GM12878 (cell line): ENCODE data around the gene SPOCD1. TPM values are rescaled to one million over a fixed set of nuclear protein-coding genes. Genes with fewer than 3 reads are reported as not detected.

Experiments
- ASH2L ChIP-seq: fragments of 300-600, 200-600 bp; sonication (generic); IDR thresholded peaks from 2 replicates; pipeline ENCODE4 v1.6.1; 2017; ENCODE audit warnings: low read depth, mild to moderate bottlenecking, borderline replicate concordance
- ATF7 ChIP-seq: fragments of 450-650 bp; IDR thresholded peaks from 2 replicates; pipeline ENCODE4 v1.6.1; 2016; ENCODE audit warnings: low read depth, mild to moderate bottlenecking
- CBFB ChIP-seq: IDR thresholded peaks from 2 replicates; pipeline ENCODE4 v1.6.1; 2016; ENCODE audit warnings: antibody characterized with exemption, low read depth
- CHD1 ChIP-seq: IDR thresholded peaks from 2 replicates; pipeline ENCODE4 v1.6.1; 2012; ENCODE audit warnings: low read depth, low read length, improper control_type of control experiment
- CHD4 ChIP-seq: fragments of 200-600 bp; sonication (generic); IDR thresholded peaks from 2 replicates; pipeline ENCODE4 v1.6.1; 2016; ENCODE audit warnings: mild to moderate bottlenecking
- E2F4 ChIP-seq: IDR thresholded peaks from 2 replicates; pipeline ENCODE4 v1.6.1; 2012; ENCODE audit warnings: low read depth, low read length, improper control_type of control experiment
- EED ChIP-seq: sonication (generic); IDR thresholded peaks from 2 replicates; pipeline ENCODE4 v1.6.1; 2016; ENCODE audit warnings: antibody characterized with exemption, low read depth
- ESRRA ChIP-seq: IDR thresholded peaks from 2 replicates; pipeline ENCODE4 v1.6.1; 2012; ENCODE audit warnings: mild to moderate bottlenecking, low read length, improper control_type of control experiment
- KDM1A ChIP-seq: fragments of 200-600 bp; sonication (generic); IDR thresholded peaks from 2 replicates; pipeline ENCODE4 v1.6.1; 2016; ENCODE audit warnings: borderline replicate concordance
- LARP7 ChIP-seq: fragments of 450-650 bp; IDR thresholded peaks from 2 replicates; pipeline ENCODE4 v1.6.1; 2017; ENCODE audit warnings: mild to moderate bottlenecking
- MYC ChIP-seq: IDR thresholded peaks from 2 replicates; pipeline ENCODE4 v1.6.1; 2011; ENCODE audit warnings: mild to moderate bottlenecking, low read length, moderate library complexity, inconsistent platforms; ENCODE audit not compliant: insufficient read depth, insufficient replicate concordance, insufficient read length, severe bottlenecking
- PML ChIP-seq: IDR thresholded peaks from 2 replicates; pipeline ENCODE4 v1.6.1; 2012; ENCODE audit warnings: low read length, inconsistent platforms
- RBBP5 ChIP-seq: fragments of 200-600 bp; sonication (generic); conservative IDR thresholded peaks from 2 replicates; pipeline ENCODE4 v1.6.1; 2016
- RELA ChIP-seq: fragments of 450-650 bp; IDR thresholded peaks from 2 replicates; pipeline ENCODE4 v1.8.0; 2014; ENCODE audit warnings: borderline replicate concordance; ENCODE audit not compliant: partially characterized antibody
- SMAD1 ChIP-seq: fragments of 450-650 bp; IDR thresholded peaks from 2 replicates; pipeline ENCODE4 v1.6.1; 2018; ENCODE audit warnings: mild to moderate bottlenecking, low read depth; ENCODE audit not compliant: partially characterized antibody
- SMARCA5 ChIP-seq: fragments of 450-650 bp; IDR thresholded peaks from 2 replicates; pipeline ENCODE4 v1.6.1; 2017; ENCODE audit warnings: mild to moderate bottlenecking
- SREBF1 ChIP-seq: IDR thresholded peaks from 2 replicates; pipeline ENCODE4 v1.6.1; 2012; ENCODE audit warnings: mild to moderate bottlenecking, low read length
- TCF12 ChIP-seq: IDR thresholded peaks from 2 replicates; pipeline ENCODE4 v1.6.1; 2011; ENCODE audit warnings: low read depth, mild to moderate bottlenecking, low read length
- TCF7 ChIP-seq: IDR thresholded peaks from 2 replicates; pipeline ENCODE4 v1.6.1; 2014; ENCODE audit warnings: antibody characterized with exemption, borderline replicate concordance
- YBX1 ChIP-seq: fragments of 450-650 bp; IDR thresholded peaks from 2 replicates; pipeline ENCODE4 v1.6.1; 2016; ENCODE audit warnings: antibody characterized with exemption
- ZBTB33 ChIP-seq: fragments of 450-650 bp; IDR thresholded peaks from 2 replicates; pipeline ENCODE4 v1.6.1; 2017; ENCODE audit warnings: mild to moderate bottlenecking
- ZNF384 ChIP-seq: IDR thresholded peaks from 2 replicates; pipeline ENCODE4 v1.6.1; 2012; ENCODE audit warnings: low read depth, mild to moderate bottlenecking, low read length, improper control_type of control experiment, borderline replicate concordance
- ZNF687 ChIP-seq: fragments of 450-650 bp; IDR thresholded peaks from 2 replicates; pipeline ENCODE4 v1.6.1; 2017; ENCODE audit warnings: mild to moderate bottlenecking, moderate library complexity
- ZSCAN29 ChIP-seq: fragments of 450-650 bp; IDR thresholded peaks from 2 replicates; pipeline ENCODE4 v1.6.1; 2017; ENCODE audit warnings: mild to moderate bottlenecking, moderate library complexity
- polyA plus RNA-seq, 11 experiments: library from polyadenylated mRNA; depleted of rRNA in 4 of 11; unstranded in 6 of 11; stranded (reverse) in 5 of 11; fragments of >200 nt; fragmentation: Nextera tagmentation in 4 of 11; fragmentation: Illumina TruSeq in 1 of 11; extraction: Ambion mirVana in 4 of 11; extraction: Trizol in 1 of 11; gene quantifications; 1 replicate in 1 of 11; 2 replicates in 10 of 11; pipeline versions ENCODE4 v1.2.1 to v1.2.3, GENCODE V29; 2011 to 2016; ENCODE audit warnings: inconsistent platforms in 2 of 11, missing spikeins in 2 of 11, low read depth in 1 of 11
- total RNA-seq, 4 experiments: library from RNA; depleted of rRNA in 3 of 4; stranded (reverse); fragments of >200 nt in 3 of 4; fragmentation: Illumina TruSeq in 1 of 4; extraction: Trizol in 1 of 4; gene quantifications; 2 replicates each; pipeline versions ENCODE4 v1.2.1 to v1.2.3, GENCODE V29; 2013 to 2021
- TF ChIP-seq, protein P1 (sequence below): fragments of 450-650 bp; IDR thresholded peaks from 2 replicates; pipeline ENCODE4 v1.6.1; 2014; ENCODE audit warnings: mild to moderate bottlenecking

Gene SPOCD1
- total and polyA plus RNA-seq, 10 of the 15 experiments (the other 5 are each of a cell fraction or from before 2014, with no cell fraction given) = 0.02 to 0.65 (median 0.13) TPM; not detected in 4

GRCh38 chr1:31762726-31763670 is 52.8 kb downstream of the SPOCD1 start (continued):
- TF ChIP-seq ZNF687 = no peak
- TF ChIP-seq TCF7 = no peak
- TF ChIP-seq ZNF384 = no peak
- no peak for TF ChIP-seq EED
- TF ChIP-seq YBX1 = no peak
- TF ChIP-seq, protein P1, sequence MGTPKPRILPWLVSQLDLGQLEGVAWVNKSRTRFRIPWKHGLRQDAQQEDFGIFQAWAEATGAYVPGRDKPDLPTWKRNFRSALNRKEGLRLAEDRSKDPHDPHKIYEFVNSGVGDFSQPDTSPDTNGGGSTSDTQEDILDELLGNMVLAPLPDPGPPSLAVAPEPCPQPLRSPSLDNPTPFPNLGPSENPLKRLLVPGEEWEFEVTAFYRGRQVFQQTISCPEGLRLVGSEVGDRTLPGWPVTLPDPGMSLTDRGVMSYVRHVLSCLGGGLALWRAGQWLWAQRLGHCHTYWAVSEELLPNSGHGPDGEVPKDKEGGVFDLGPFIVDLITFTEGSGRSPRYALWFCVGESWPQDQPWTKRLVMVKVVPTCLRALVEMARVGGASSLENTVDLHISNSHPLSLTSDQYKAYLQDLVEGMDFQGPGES = no peak
- TF ChIP-seq PML = no peak
- TF ChIP-seq RELA = no peak
- TF ChIP-seq CHD4 = no peak
- TF ChIP-seq SMAD1 = no peak
- TF ChIP-seq CHD1 = no peak
- TF ChIP-seq ASH2L = no peak
- TF ChIP-seq RBBP5 = no peak
- TF ChIP-seq ZSCAN29 = no peak
- TF ChIP-seq ESRRA = no peak
- 0 out of 2 replicates have a peak, but pooled peaks have one; percentile 34 for TF ChIP-seq TCF12
- TF ChIP-seq ZBTB33 = no peak
- no peak for TF ChIP-seq SREBF1
- no peak for TF ChIP-seq CBFB
- TF ChIP-seq ATF7 = no peak
- peak; percentile 60 for TF ChIP-seq LARP7
- TF ChIP-seq MYC = no peak
- TF ChIP-seq SMARCA5 = 0 out of 2 replicates have a peak, but pooled peaks have one; percentile 49
- TF ChIP-seq E2F4 = no peak
- TF ChIP-seq KDM1A = no peak
